ENCODE results near the gene ZNF740.
"Not testable (repeated sequence)": the region's sequence is repeated elsewhere in the genome, so short reads cannot be mapped to it uniquely, and the experiment has no call there.

The ZNF740 gene

DNA sequence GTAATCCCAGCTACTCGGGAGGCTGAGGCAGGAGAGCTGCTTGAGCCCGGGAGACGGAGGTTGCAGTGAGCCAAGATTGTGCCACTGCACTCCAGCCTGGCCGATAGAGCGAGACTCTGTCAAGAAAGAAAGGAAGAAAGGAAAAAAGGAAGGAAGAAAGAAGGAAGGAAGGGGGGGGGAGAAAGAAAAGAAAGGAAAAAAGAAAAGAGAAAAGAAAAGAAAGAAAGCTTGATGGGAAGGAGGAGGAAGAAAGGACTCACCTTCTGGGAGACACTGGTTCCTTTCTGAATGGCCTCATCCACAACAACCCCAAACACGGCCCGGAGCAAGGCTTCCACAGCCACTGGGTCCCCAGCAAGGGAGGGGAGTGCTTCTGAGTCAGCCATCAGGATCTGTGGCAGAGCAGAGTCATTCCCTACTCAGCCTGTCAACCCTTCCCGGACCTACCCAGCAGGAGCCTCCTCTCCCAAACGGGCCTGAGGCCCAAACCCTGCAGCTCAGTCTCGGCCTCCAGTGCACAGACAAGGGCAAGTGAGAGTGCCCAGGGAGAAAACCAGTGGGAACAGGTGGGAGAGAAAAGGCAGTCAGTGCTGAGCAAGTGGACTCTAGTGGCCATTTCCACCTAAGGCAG, 7.3 kb upstream of the ZNF740 start:
- H3K27me3 ChIP-seq (ENCODE audit: control insufficient read depth, insufficient read depth, low read length): peaks cover 34% of the 10 kb centered on the region
- DNase-seq (ENCODE audit: low read depth, low spot score): no peak
- no peak overlapping the region for H3K4me3 ChIP-seq (ENCODE audit: low read length)
- no CpG with 5 or more reads among the region's 10 CpGs for WGBS (ENCODE audit: insufficient coverage, insufficient read length)
- no peaks in the 10 kb centered on the region for H3K36me3 ChIP-seq (ENCODE audit: control insufficient read depth, insufficient read depth, low read length)
- no peaks in the 10 kb centered on the region for H3K4me1 ChIP-seq (ENCODE audit: control insufficient read depth, insufficient read depth, low read length)
- no peaks in the 10 kb centered on the region for H3K9me3 ChIP-seq (ENCODE audit: control insufficient read depth, insufficient read depth, low read length)
- H3K27ac ChIP-seq (ENCODE audit: low read length): no peak overlapping the region

DNA sequence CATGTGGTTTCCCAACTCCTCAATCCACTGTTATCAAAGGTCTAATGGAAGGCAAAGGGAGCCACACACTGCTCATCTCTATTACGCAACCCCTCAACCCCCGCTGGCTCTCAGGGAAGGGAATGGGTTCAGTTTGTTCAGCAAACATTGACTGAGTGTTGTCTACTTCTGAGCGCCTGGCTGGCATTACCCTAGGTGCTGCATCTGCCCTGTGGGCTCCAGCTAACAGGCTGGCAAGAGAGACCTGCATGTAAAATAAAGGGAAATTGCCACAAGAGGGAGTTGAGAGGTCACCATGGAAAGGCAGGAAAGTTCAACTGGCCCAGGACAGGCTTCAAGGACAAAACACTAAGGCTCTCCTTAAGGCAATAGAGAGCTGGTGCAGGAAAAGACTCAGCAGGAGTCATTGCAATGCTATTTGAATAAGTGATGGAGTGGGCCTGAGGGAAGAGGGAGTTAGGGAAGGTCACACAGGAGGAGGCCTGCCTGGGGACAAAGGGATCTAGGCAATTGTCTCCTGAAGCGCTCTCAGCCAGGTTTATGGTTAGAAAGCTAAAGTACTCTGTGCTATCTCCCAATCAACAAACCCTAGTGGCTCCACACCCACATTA, 5.5 kb upstream of the ZNF740 start:
- no peaks in the 10 kb centered on the region for H3K4me1 ChIP-seq (ENCODE audit: control insufficient read depth, insufficient read depth, low read length)
- no peak overlapping the region for H3K27ac ChIP-seq (ENCODE audit: low read length)
- no peaks in the 10 kb centered on the region for H3K9me3 ChIP-seq (ENCODE audit: control insufficient read depth, insufficient read depth, low read length)
- peak; percentile 88 for DNase-seq (ENCODE audit: low read depth, low spot score)
- WGBS (ENCODE audit: insufficient coverage, insufficient read length): no CpG with 5 or more reads among the region's 4 CpGs
- peaks cover 38% of the 10 kb centered on the region for H3K27me3 ChIP-seq (ENCODE audit: control insufficient read depth, insufficient read depth, low read length)
- no peaks in the 10 kb centered on the region for H3K36me3 ChIP-seq (ENCODE audit: control insufficient read depth, insufficient read depth, low read length)
- H3K4me3 ChIP-seq (ENCODE audit: low read length): no peak overlapping the region

DNA sequence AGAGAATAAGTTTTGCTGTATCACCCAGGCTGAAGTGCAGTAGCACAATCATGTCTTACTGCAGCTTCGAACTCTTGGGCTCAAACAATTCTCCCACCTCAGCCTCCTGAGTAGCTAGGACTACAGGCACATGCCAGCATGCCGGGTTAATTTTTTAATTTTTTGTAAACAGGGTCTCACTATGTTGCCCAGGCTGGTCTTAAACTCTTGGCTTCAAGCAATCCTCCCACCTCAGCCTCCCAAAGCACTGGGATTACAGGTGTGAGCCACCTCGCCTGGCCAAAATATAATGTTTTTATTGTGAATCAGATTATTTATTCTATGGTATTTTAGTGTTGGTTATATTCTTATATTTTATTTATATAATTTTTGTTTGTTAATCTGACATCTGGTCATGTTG, 3.8 kb upstream of the ZNF740 start:
- H3K4me1 ChIP-seq (ENCODE audit: control insufficient read depth, insufficient read depth, low read length): no peaks in the 10 kb centered on the region
- no peak overlapping the region for H3K4me3 ChIP-seq (ENCODE audit: low read length)
- DNase-seq (ENCODE audit: low read depth, low spot score): no peak
- H3K36me3 ChIP-seq (ENCODE audit: control insufficient read depth, insufficient read depth, low read length): no peaks in the 10 kb centered on the region
- H3K27ac ChIP-seq (ENCODE audit: low read length): no peak overlapping the region
- peaks cover 32% of the 10 kb centered on the region for H3K27me3 ChIP-seq (ENCODE audit: control insufficient read depth, insufficient read depth, low read length)
- no peaks in the 10 kb centered on the region for H3K9me3 ChIP-seq (ENCODE audit: control insufficient read depth, insufficient read depth, low read length)
- no CpG with 5 or more reads among the region's 3 CpGs for WGBS (ENCODE audit: insufficient coverage, insufficient read length)

DNA sequence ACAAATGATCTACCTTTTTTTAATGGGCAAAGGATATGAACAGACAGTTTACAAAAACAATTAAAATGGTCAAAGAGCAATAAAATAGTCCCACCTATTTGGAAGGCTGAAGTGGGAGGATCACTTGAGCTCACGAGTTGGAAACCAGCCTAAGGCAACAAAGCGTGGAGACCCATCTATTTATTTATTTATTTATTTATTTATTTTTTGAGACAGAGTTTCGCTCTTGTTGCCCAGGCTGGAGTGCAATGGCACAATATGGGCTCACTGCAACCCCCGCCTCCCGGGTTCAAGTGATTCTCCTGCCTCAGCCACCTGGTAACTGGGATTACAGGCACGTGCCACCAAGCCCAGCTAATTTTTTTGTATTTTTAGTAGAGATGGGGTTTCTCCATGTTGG, 3.1 kb upstream of the ZNF740 start:
- not testable (repeated sequence) for DNase-seq (ENCODE audit: low read depth, low spot score); H3K27ac ChIP-seq (ENCODE audit: low read length); H3K4me3 ChIP-seq (ENCODE audit: low read length); H3K9me3 ChIP-seq (ENCODE audit: control insufficient read depth, insufficient read depth, low read length); H3K36me3 ChIP-seq (ENCODE audit: control insufficient read depth, insufficient read depth, low read length); H3K4me1 ChIP-seq (ENCODE audit: control insufficient read depth, insufficient read depth, low read length)
- peaks cover 25% of the 10 kb centered on the region; the same call in 1 of the 2 replicates for H3K27me3 ChIP-seq (ENCODE audit: control insufficient read depth, insufficient read depth, low read length)
- WGBS (ENCODE audit: insufficient coverage, insufficient read length): no CpG with 5 or more reads among the region's 6 CpGs

- not testable (repeated sequence) for H3K4me1 ChIP-seq (ENCODE audit: control insufficient read depth, insufficient read depth, low read length); H3K9me3 ChIP-seq (ENCODE audit: control insufficient read depth, insufficient read depth, low read length); H3K4me3 ChIP-seq (ENCODE audit: low read length); H3K36me3 ChIP-seq (ENCODE audit: control insufficient read depth, insufficient read depth, low read length); DNase-seq (ENCODE audit: low read depth, low spot score); H3K27ac ChIP-seq (ENCODE audit: low read length)
- no CpG with 5 or more reads among the region's 14 CpGs for WGBS (ENCODE audit: insufficient coverage, insufficient read length)
- H3K27me3 ChIP-seq (ENCODE audit: control insufficient read depth, insufficient read depth, low read length): peaks cover 13% of the 10 kb centered on the region; the same call in 1 of the 2 replicates
Observed at GRCh38 chr12:53178803-53179202, 1.7 kb upstream of the ZNF740 start.

GRCh38 chr12:53179687-53180219, 769 bp upstream of the ZNF740 start:
- no CpG with 5 or more reads among the region's 12 CpGs for WGBS (ENCODE audit: insufficient coverage, insufficient read length)
- Histone ChIP-seq H3K36me3 (ENCODE audit: control insufficient read depth, insufficient read depth, low read length) (peaks cover 6% of the 10 kb centered on the region; the same call in 1 of the 2 replicates), H3K4me3 (ENCODE audit: low read length) (peak overlapping the region; percentile 75; the same call in 1 of the 2 replicates), H3K4me1 (ENCODE audit: control insufficient read depth, insufficient read depth, low read length) (no peaks in the 10 kb centered on the region), H3K27me3 (ENCODE audit: control insufficient read depth, insufficient read depth, low read length) (peaks cover 10% of the 10 kb centered on the region; the same call in 1 of the 2 replicates), H3K9me3 (ENCODE audit: control insufficient read depth, insufficient read depth, low read length) (no peaks in the 10 kb centered on the region), H3K27ac (ENCODE audit: low read length) (no peak overlapping the region)
- no peak for DNase-seq (ENCODE audit: low read depth, low spot score)

DNA sequence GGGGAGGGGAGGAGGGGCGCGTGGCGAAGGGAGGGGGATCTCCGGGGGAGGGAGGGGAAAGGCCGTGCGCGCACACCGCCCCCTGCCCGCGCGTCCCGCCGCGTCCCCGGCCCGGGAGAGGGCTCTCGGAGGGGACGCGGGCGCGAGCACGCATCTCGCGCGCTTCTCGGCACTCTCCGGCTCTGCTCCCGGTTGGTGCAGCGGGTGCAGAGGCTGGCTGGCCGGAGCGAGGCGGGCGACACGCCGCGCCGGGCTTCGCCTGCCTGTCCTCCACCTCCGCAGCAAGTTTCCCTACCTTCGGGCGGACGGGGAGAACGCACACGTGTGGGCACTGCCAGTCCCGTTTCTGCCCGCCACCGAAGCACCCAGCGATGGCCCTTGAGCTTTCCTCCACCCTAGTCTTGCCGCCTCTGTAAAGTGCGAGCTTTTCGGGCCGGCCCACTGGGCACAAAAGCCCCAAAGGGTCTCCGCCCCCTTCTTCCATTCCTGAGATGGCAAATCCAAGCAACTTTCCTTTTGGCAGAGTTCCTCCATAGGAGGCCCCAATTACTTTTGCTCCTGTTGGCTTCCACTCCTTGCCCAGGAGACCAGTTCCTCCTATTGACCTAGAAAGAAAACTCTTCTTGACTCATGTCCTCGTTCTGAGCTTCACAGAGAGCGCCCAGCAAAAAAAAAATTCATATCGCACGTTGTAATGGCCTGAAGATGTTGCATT, 566 bp downstream of the ZNF740 start:
- peaks cover 6% of the 10 kb centered on the region; the same call in 1 of the 2 replicates for H3K36me3 ChIP-seq (ENCODE audit: control insufficient read depth, insufficient read depth, low read length)
- no peaks in the 10 kb centered on the region for H3K4me1 ChIP-seq (ENCODE audit: control insufficient read depth, insufficient read depth, low read length)
- H3K9me3 ChIP-seq (ENCODE audit: control insufficient read depth, insufficient read depth, low read length): no peaks in the 10 kb centered on the region
- no peak overlapping the region for H3K27ac ChIP-seq (ENCODE audit: low read length)
- peak; percentile 48 for DNase-seq (ENCODE audit: low read depth, low spot score)
- H3K4me3 ChIP-seq (ENCODE audit: low read length): peak overlapping the region; percentile 75
- WGBS (ENCODE audit: insufficient coverage, insufficient read length): no CpG with 5 or more reads among the region's 57 CpGs
- peaks cover 6% of the 10 kb centered on the region; the same call in 1 of the 2 replicates for H3K27me3 ChIP-seq (ENCODE audit: control insufficient read depth, insufficient read depth, low read length)

- no peaks in the 10 kb centered on the region for H3K4me1 ChIP-seq (ENCODE audit: control insufficient read depth, insufficient read depth, low read length)
- peaks cover 4% of the 10 kb centered on the region; the same call in 1 of the 2 replicates for H3K27me3 ChIP-seq (ENCODE audit: control insufficient read depth, insufficient read depth, low read length)
- no peak for DNase-seq (ENCODE audit: low read depth, low spot score)
- no CpG with 5 or more reads among the region's 2 CpGs for WGBS (ENCODE audit: insufficient coverage, insufficient read length)
- peaks cover 8% of the 10 kb centered on the region; the same call in 1 of the 2 replicates for H3K36me3 ChIP-seq (ENCODE audit: control insufficient read depth, insufficient read depth, low read length)
- no peak overlapping the region for H3K27ac ChIP-seq (ENCODE audit: low read length)
- H3K9me3 ChIP-seq (ENCODE audit: control insufficient read depth, insufficient read depth, low read length): no peaks in the 10 kb centered on the region
- H3K4me3 ChIP-seq (ENCODE audit: low read length): no peak overlapping the region; the same call in 1 of the 2 replicates
Observed at GRCh38 chr12:53181935-53182334, 1.4 kb downstream of the ZNF740 start.

GRCh38 chr12:53182903-53183302, 2.4 kb downstream of the ZNF740 start:
- Histone ChIP-seq H3K27me3 (ENCODE audit: control insufficient read depth, insufficient read depth, low read length) (peaks cover 4% of the 10 kb centered on the region; the same call in 1 of the 2 replicates), H3K27ac (ENCODE audit: low read length) (no peak overlapping the region), H3K4me3 (ENCODE audit: low read length) (no peak overlapping the region), H3K9me3 (ENCODE audit: control insufficient read depth, insufficient read depth, low read length) (no peaks in the 10 kb centered on the region), H3K36me3 (ENCODE audit: control insufficient read depth, insufficient read depth, low read length) (peaks cover 12% of the 10 kb centered on the region; the same call in 1 of the 2 replicates), H3K4me1 (ENCODE audit: control insufficient read depth, insufficient read depth, low read length) (no peaks in the 10 kb centered on the region)
- WGBS (ENCODE audit: insufficient coverage, insufficient read length): no CpG with 5 or more reads among the region's 2 CpGs
- DNase-seq (ENCODE audit: low read depth, low spot score): no peak

GRCh38 chr12:53184828-53185227, 4.3 kb downstream of the ZNF740 start:
- Histone ChIP-seq H3K27ac (ENCODE audit: low read length) (no peak overlapping the region), H3K36me3 (ENCODE audit: control insufficient read depth, insufficient read depth, low read length) (peaks cover 12% of the 10 kb centered on the region; the same call in 1 of the 2 replicates), H3K4me3 (ENCODE audit: low read length) (no peak overlapping the region), H3K9me3 (ENCODE audit: control insufficient read depth, insufficient read depth, low read length) (no peaks in the 10 kb centered on the region), H3K27me3 (ENCODE audit: control insufficient read depth, insufficient read depth, low read length) (no peaks in the 10 kb centered on the region), H3K4me1 (ENCODE audit: control insufficient read depth, insufficient read depth, low read length) (peaks cover 2% of the 10 kb centered on the region; the same call in 1 of the 2 replicates)
- WGBS (ENCODE audit: insufficient coverage, insufficient read length): no CpG with 5 or more reads among the region's 6 CpGs
- no peak for DNase-seq (ENCODE audit: low read depth, low spot score)

Data from iPS DF 6.9 (cell line).